CD14-positive monocyte (primary cell): Measurements from ENCODE around the gene PTP4A1. TPM values are rescaled to one million over a fixed set of nuclear protein-coding genes. Genes with fewer than 3 reads are reported as not detected.

ENCODE experiments used
- DNase-seq, 3 donors: peaks; one replicate each; pipeline ENCODE4 v3.0.0-alpha.2; 2011 to 2022
- H2AFZ ChIP-seq: 2 replicates; pipeline ENCODE4 v1.6.0; 2012; ENCODE audit warnings: mild to moderate bottlenecking, low read depth, low read length, inconsistent platforms; ENCODE audit not compliant: insufficient read depth, poor library complexity, severe bottlenecking
- H3K27ac ChIP-seq, 2 donors: 1 replicate in 1 of 2; 2 replicates in 1 of 2; pipeline ENCODE4 v1.5.1; 2012 to 2013; ENCODE audit warnings: low read length in 2 of 2, control low read depth in 1 of 2, inconsistent platforms in 1 of 2, low read depth in 1 of 2, mild to moderate bottlenecking in 1 of 2
- H3K27me3 ChIP-seq, 2 donors: one replicate each; pipeline versions ENCODE4 v1.6.0 to v1.6.1; 2011 to 2013; ENCODE audit warnings: low read length in 2 of 2; ENCODE audit not compliant: control insufficient read depth in 2 of 2, insufficient read depth in 2 of 2
- H3K36me3 ChIP-seq, 2 donors: replicated peaks in 1 of 2; 1 replicate in 1 of 2; 2 replicates in 1 of 2; pipeline versions ENCODE4 v1.5.1 to v1.6.1; 2012 to 2013; ENCODE audit warnings: low read length in 2 of 2, control low read depth in 1 of 2, inconsistent platforms in 1 of 2, mild to moderate bottlenecking in 1 of 2; ENCODE audit not compliant: insufficient read depth in 2 of 2, control insufficient read depth in 1 of 2
- H3K4me1 ChIP-seq, 2 donors: 1 replicate in 1 of 2; 2 replicates in 1 of 2; pipeline versions ENCODE4 v1.5.1 to v1.6.1; 2012 to 2013; ENCODE audit warnings: low read length in 2 of 2, control low read depth in 1 of 2, inconsistent platforms in 1 of 2, mild to moderate bottlenecking in 1 of 2, moderate library complexity in 1 of 2; ENCODE audit not compliant: insufficient read depth in 2 of 2, control insufficient read depth in 1 of 2
- H3K4me2 ChIP-seq: replicated peaks from 2 replicates; pipeline ENCODE3; 2012; ENCODE audit warnings: low read length, moderate library complexity, mild to moderate bottlenecking; ENCODE audit not compliant: poor library complexity, severe bottlenecking; ENCODE audit errors: extremely low read depth
- H3K4me3 ChIP-seq, 3 experiments: fragments of 200-600 bp in 1 of 3; sonication (generic) in 1 of 3; replicated peaks in 1 of 3; 1 replicate in 2 of 3; 2 replicates in 1 of 3; pipeline ENCODE4 v1.5.1; 2011 to 2013; ENCODE audit warnings: low read length in 3 of 3, mild to moderate bottlenecking in 3 of 3, control low read depth in 2 of 3, low read depth in 2 of 3, inconsistent platforms in 1 of 3, moderate library complexity in 1 of 3
- H3K79me2 ChIP-seq: 2 replicates; pipeline ENCODE4 v1.6.0; 2012; ENCODE audit warnings: mild to moderate bottlenecking, control low read depth, inconsistent platforms, low read length, moderate library complexity; ENCODE audit not compliant: insufficient read depth
- H3K9ac ChIP-seq: 2 replicates; pipeline ENCODE4 v1.6.0; 2017; ENCODE audit warnings: low read length, mild to moderate bottlenecking; ENCODE audit not compliant: insufficient read depth, poor library complexity, severe bottlenecking
- H3K9me3 ChIP-seq, 2 donors: replicated peaks in 1 of 2; 1 replicate in 1 of 2; 2 replicates in 1 of 2; pipeline versions ENCODE4 v1.5.1 to v1.6.1; 2012 to 2013; ENCODE audit warnings: low read length in 2 of 2, control low read depth in 1 of 2; ENCODE audit not compliant: control insufficient read depth in 1 of 2, insufficient read depth in 1 of 2
- H4K20me1 ChIP-seq: 2 replicates; pipeline ENCODE4 v1.6.0; 2012; ENCODE audit warnings: mild to moderate bottlenecking, low read length, control low read depth, moderate library complexity; ENCODE audit not compliant: insufficient read depth
- H3K27ac Mint-ChIP-seq, 7 donors: one replicate each; pipeline ENCODE4 v1.8.0; 2020; ENCODE audit warnings: mild to moderate bottlenecking in 7 of 7, mixed read lengths in 7 of 7, moderate library complexity in 6 of 7, inconsistent platforms in 2 of 7
- H3K27me3 Mint-ChIP-seq, 3 donors: one replicate each; pipeline ENCODE4 v1.8.0; 2021 to 2022; ENCODE audit warnings: low read depth in 3 of 3, mild to moderate bottlenecking in 3 of 3, mixed read lengths in 3 of 3, moderate library complexity in 3 of 3, inconsistent platforms in 1 of 3
- H3K36me3 Mint-ChIP-seq, 2 donors: one replicate each; pipeline ENCODE4 v1.8.0; 2020; ENCODE audit warnings: mixed read lengths in 2 of 2, inconsistent platforms in 1 of 2, mild to moderate bottlenecking in 1 of 2
- H3K4me1 Mint-ChIP-seq: one replicate; pipeline ENCODE4 v1.8.0; 2020; ENCODE audit warnings: mild to moderate bottlenecking, mixed read lengths
- H3K4me3 Mint-ChIP-seq, 2 donors: one replicate each; pipeline ENCODE4 v1.8.0; 2020; ENCODE audit warnings: mild to moderate bottlenecking in 2 of 2, mixed read lengths in 2 of 2, moderate library complexity in 1 of 2
- H3K9me3 Mint-ChIP-seq, 7 donors: one replicate each; pipeline ENCODE4 v1.8.0; 2020 to 2022; ENCODE audit warnings: mixed read lengths in 7 of 7, mild to moderate bottlenecking in 6 of 7, moderate library complexity in 6 of 7, inconsistent platforms in 2 of 7
- CTCF ChIP-seq: fragments of 200-600 bp; IDR thresholded peaks from one replicate; pipeline ENCODE4 v1.8.0; 2022; ENCODE audit warnings: antibody characterized with exemption, mild to moderate bottlenecking
- WGBS: methylation state at CpG from one replicate; pipeline ENCODE4 v1.1.5; 2013; ENCODE audit warnings: missing lambda C conversion rate; ENCODE audit not compliant: insufficient coverage; 5-methylcytosine and 5-hydroxymethylcytosine counted together
- intact Hi-C, 2 donors: fragments of 100-400 bp; cut with micrococcal nuclease; formaldehyde crosslinking; loops; one replicate each; pipeline versions ENCODE4 v1.15.0 to v1.15.1; 2023
- polyA plus RNA-seq, 3 donors: library from polyadenylated mRNA; depleted of rRNA in 1 of 3; unstranded in 2 of 3; stranded (reverse) in 1 of 3; fragments of 300-500 nt in 2 of 3; fragments of >200 nt in 1 of 3; fragmentation: Illumina TruSeq in 2 of 3; gene quantifications; 1 replicate in 2 of 3; 2 replicates in 1 of 3; pipeline ENCODE4 v1.2.3, GENCODE V29; 2012 to 2021

The PTP4A1 gene
- polyA plus RNA-seq, 3 donors: 73.4 to 106 (median 96.1) TPM

GRCh38 chr6:63543001-63543400 is 29.3 kb upstream of the PTP4A1 start:
- H3K4me3 Mint-ChIP-seq: no peak overlapping the region
- Histone ChIP-seq H3K9ac (no peak overlapping the region), H3K36me3 (no peaks in the 10 kb centered on the region), H3K4me2 (no peak overlapping the region), H3K27ac (no peak overlapping the region), H3K9me3 (no peaks in the 10 kb centered on the region), H3K4me3 (no peak overlapping the region), H2AFZ (no peak overlapping the region), H3K27me3 (no peaks in the 10 kb centered on the region), H3K4me1 (no peaks in the 10 kb centered on the region), H4K20me1 (no peaks in the 10 kb centered on the region), H3K79me2 (no peaks in the 10 kb centered on the region)
- no CpG with 5 or more reads among the region's 1 CpG for WGBS
- H3K4me1 Mint-ChIP-seq: peaks cover 2% of the 10 kb centered on the region
- no peaks in the 10 kb centered on the region for H3K36me3 Mint-ChIP-seq
- no peak for TF ChIP-seq CTCF
- peaks cover 0 to 6% (median 0%) of the 10 kb centered on the region in 7 donors for H3K9me3 Mint-ChIP-seq
- H3K27me3 Mint-ChIP-seq: peaks cover 1 to 6% (median 2%) of the 10 kb centered on the region in 3 donors
- no peak for DNase-seq
- no peak overlapping the region for H3K27ac Mint-ChIP-seq
- intact Hi-C loops: no loop called here

GRCh38 chr6:63543982-63544381 is 28.3 kb upstream of the PTP4A1 start:
- Histone ChIP-seq H3K79me2 (no peaks in the 10 kb centered on the region), H3K36me3 (no peaks in the 10 kb centered on the region), H4K20me1 (no peaks in the 10 kb centered on the region), H3K4me1 (no peaks in the 10 kb centered on the region), H3K4me2 (no peak overlapping the region), H3K9ac (no peak overlapping the region), H3K4me3 (no peak overlapping the region), H2AFZ (no peak overlapping the region), H3K27ac (no peak overlapping the region), H3K27me3 (no peaks in the 10 kb centered on the region), H3K9me3 (no peaks in the 10 kb centered on the region)
- WGBS: no CpG with 5 or more reads among the region's 3 CpGs
- no peak for TF ChIP-seq CTCF
- Mint-ChIP-seq H3K4me1 (peaks cover 2% of the 10 kb centered on the region), H3K27ac (no peak overlapping the region), H3K9me3 (peaks cover 0 to 6% (median 0%) of the 10 kb centered on the region in 7 donors), H3K36me3 (no peaks in the 10 kb centered on the region), H3K4me3 (no peak overlapping the region), H3K27me3 (peaks cover 1 to 6% (median 2%) of the 10 kb centered on the region in 3 donors)
- intact Hi-C loops: no loop called here
- DNase-seq: no peak
